ENCODE measurements around the gene PDX1.
"Not testable (repeated sequence)": the region's sequence is repeated elsewhere in the genome, so short reads cannot be mapped to it uniquely, and the experiment has no call there.

PDX1 gene

DNA sequence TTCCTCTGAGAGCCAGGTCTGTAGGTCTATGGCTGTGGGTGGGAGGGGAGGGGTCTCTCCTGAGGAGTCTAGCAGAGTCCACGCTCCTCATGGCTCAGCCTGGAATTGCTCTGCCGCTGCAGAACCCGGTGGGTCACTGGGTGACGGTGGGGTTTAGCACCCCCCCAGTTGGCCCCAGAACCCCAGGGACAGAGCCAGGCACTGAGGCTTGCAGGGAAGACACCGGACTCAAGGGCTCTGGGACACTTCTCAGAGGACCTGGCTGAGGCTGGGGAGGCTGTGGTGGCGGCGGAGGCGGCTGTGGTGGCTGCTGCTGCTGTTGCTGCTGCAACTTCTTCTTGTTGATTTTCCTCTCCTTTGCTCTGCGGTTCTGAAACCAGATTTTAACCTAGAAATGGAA, 43.2 kb downstream of the PDX1 start:
- H3K9me3 ChIP-seq (ENCODE audit: low read length): no peaks in the 10 kb centered on the region
- H3K36me3 ChIP-seq (ENCODE audit: insufficient read depth, low read length): no peaks in the 10 kb centered on the region
- no peaks in the 10 kb centered on the region for H4K20me1 ChIP-seq (ENCODE audit: insufficient read depth, low read length)
- H3K9ac ChIP-seq (ENCODE audit: low read length): no peak overlapping the region
- H3F3A ChIP-seq (ENCODE audit: insufficient read depth, low read length): no peaks in the 10 kb centered on the region
- H3K27ac ChIP-seq (ENCODE audit: low read depth, low read length, poor library complexity, severe bottlenecking): no peak overlapping the region
- H3K27me3 ChIP-seq (ENCODE audit: insufficient read depth, low read length): no peaks in the 10 kb centered on the region
- H3K9me2 ChIP-seq (ENCODE audit: low read depth, low read length): no peaks in the 10 kb centered on the region
- no peak overlapping the region for H3K4me2 ChIP-seq (ENCODE audit: low read length)
- H3K4me3 ChIP-seq (ENCODE audit: low read depth, low read length, poor library complexity, severe bottlenecking): no peak overlapping the region
- no peak for TF ChIP-seq EZH2 (IDR thresholded peaks at IDR 0.05; ENCODE audit: borderline replicate concordance, low read length)
- H3K4me1 ChIP-seq (ENCODE audit: insufficient read depth, low read length, severe bottlenecking): no peaks in the 10 kb centered on the region
- no peaks in the 10 kb centered on the region for H3K79me2 ChIP-seq (ENCODE audit: insufficient read depth, low read length)
- no peak overlapping the region for H2AFZ ChIP-seq (ENCODE audit: low read length)

DNA sequence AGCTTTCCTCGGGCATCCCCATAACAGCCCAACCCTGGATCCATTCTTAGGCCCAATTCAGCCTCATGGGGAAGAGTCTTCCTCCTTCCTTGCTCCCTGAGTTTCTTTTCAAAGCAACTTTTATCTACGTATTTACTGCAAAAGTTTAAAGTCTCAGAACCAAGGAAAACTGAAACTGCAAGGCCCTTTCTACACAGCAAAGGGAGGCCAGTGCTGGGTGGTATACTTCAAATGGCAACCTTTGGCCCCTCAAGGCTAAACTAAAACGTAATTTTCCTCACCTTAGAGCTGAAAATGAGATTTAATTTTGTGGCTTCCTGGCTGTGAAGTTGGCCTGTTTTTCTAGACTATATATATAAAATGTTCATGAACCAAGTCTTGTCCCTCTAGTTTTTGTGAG, 43.7 kb downstream of the PDX1 start:
- no peaks in the 10 kb centered on the region for H4K20me1 ChIP-seq (ENCODE audit: insufficient read depth, low read length)
- H3K4me1 ChIP-seq (ENCODE audit: insufficient read depth, low read length, severe bottlenecking): no peaks in the 10 kb centered on the region
- no peaks in the 10 kb centered on the region for H3F3A ChIP-seq (ENCODE audit: insufficient read depth, low read length)
- TF ChIP-seq, protein P1, sequence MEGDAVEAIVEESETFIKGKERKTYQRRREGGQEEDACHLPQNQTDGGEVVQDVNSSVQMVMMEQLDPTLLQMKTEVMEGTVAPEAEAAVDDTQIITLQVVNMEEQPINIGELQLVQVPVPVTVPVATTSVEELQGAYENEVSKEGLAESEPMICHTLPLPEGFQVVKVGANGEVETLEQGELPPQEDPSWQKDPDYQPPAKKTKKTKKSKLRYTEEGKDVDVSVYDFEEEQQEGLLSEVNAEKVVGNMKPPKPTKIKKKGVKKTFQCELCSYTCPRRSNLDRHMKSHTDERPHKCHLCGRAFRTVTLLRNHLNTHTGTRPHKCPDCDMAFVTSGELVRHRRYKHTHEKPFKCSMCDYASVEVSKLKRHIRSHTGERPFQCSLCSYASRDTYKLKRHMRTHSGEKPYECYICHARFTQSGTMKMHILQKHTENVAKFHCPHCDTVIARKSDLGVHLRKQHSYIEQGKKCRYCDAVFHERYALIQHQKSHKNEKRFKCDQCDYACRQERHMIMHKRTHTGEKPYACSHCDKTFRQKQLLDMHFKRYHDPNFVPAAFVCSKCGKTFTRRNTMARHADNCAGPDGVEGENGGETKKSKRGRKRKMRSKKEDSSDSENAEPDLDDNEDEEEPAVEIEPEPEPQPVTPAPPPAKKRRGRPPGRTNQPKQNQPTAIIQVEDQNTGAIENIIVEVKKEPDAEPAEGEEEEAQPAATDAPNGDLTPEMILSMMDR (IDR thresholded peaks at IDR 0.05; ENCODE audit: low read length): no peak
- TF ChIP-seq EZH2 (IDR thresholded peaks at IDR 0.05; ENCODE audit: borderline replicate concordance, low read length): no peak
- no peaks in the 10 kb centered on the region for H3K27me3 ChIP-seq (ENCODE audit: insufficient read depth, low read length)
- no peaks in the 10 kb centered on the region for H3K36me3 ChIP-seq (ENCODE audit: insufficient read depth, low read length)
- H3K27ac ChIP-seq (ENCODE audit: low read depth, low read length, poor library complexity, severe bottlenecking): no peak overlapping the region
- no peak overlapping the region for H3K4me3 ChIP-seq (ENCODE audit: low read depth, low read length, poor library complexity, severe bottlenecking)
- no peak overlapping the region for H3K9ac ChIP-seq (ENCODE audit: low read length)
- no peaks in the 10 kb centered on the region for H3K79me2 ChIP-seq (ENCODE audit: insufficient read depth, low read length)
- H3K9me2 ChIP-seq (ENCODE audit: low read depth, low read length): no peaks in the 10 kb centered on the region
- H3K4me2 ChIP-seq (ENCODE audit: low read length): no peak overlapping the region
- no peaks in the 10 kb centered on the region for H3K9me3 ChIP-seq (ENCODE audit: low read length)
- H2AFZ ChIP-seq (ENCODE audit: low read length): no peak overlapping the region

- H3K4me1 ChIP-seq (ENCODE audit: insufficient read depth, low read length, severe bottlenecking); H3K79me2 ChIP-seq (ENCODE audit: insufficient read depth, low read length); H3K4me2 ChIP-seq (ENCODE audit: low read length); H3K36me3 ChIP-seq (ENCODE audit: insufficient read depth, low read length); H3K27ac ChIP-seq (ENCODE audit: low read depth, low read length, poor library complexity, severe bottlenecking); H3K9me2 ChIP-seq (ENCODE audit: low read depth, low read length); H3K9me3 ChIP-seq (ENCODE audit: low read length); H3K4me3 ChIP-seq (ENCODE audit: low read depth, low read length, poor library complexity, severe bottlenecking); H3K9ac ChIP-seq (ENCODE audit: low read length); H2AFZ ChIP-seq (ENCODE audit: low read length); H4K20me1 ChIP-seq (ENCODE audit: insufficient read depth, low read length); H3F3A ChIP-seq (ENCODE audit: insufficient read depth, low read length); H3K27me3 ChIP-seq (ENCODE audit: insufficient read depth, low read length): not testable (repeated sequence)
Measured at GRCh38 chr13:27964206-27964605, 44.4 kb downstream of the PDX1 start.

DNA sequence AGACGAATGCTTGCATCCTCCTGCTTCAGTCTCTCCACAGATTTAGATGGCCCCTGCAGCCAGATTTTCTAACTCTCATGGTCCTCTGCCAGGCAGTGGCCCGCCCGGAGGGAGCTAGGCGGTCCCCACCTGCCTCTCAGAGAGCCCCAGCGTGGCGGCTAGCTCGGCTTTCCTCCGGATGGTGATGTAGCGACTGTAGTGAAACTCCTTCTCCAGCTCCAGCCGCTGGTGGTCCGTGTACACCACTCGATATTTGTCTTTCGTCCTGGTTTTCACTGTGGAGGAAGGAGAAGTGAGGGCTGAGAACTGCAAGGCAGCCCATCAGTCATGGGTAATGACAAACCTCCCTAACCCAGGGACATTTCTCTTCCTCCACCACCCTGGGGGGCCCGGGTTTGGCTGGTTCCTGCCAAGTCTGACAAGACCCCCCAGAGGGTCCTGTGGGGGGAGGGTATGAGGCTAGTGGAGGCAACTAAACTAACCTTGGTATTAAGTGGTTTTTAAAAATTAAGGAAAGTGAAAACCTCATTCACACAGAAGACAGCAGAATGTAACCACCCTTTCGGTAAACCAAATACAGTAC, 45.0 kb downstream of the PDX1 start:
- Histone ChIP-seq H3K4me3 (ENCODE audit: low read depth, low read length, poor library complexity, severe bottlenecking) (no peak overlapping the region), H3K9me3 (ENCODE audit: low read length) (no peaks in the 10 kb centered on the region), H3K27ac (ENCODE audit: low read depth, low read length, poor library complexity, severe bottlenecking) (no peak overlapping the region), H3K9ac (ENCODE audit: low read length) (no peak overlapping the region), H3F3A (ENCODE audit: insufficient read depth, low read length) (no peaks in the 10 kb centered on the region), H3K4me1 (ENCODE audit: insufficient read depth, low read length, severe bottlenecking) (no peaks in the 10 kb centered on the region), H2AFZ (ENCODE audit: low read length) (no peak overlapping the region), H3K36me3 (ENCODE audit: insufficient read depth, low read length) (no peaks in the 10 kb centered on the region), H3K9me2 (ENCODE audit: low read depth, low read length) (no peaks in the 10 kb centered on the region), H3K27me3 (ENCODE audit: insufficient read depth, low read length) (no peaks in the 10 kb centered on the region), H3K79me2 (ENCODE audit: insufficient read depth, low read length) (no peaks in the 10 kb centered on the region), H3K4me2 (ENCODE audit: low read length) (no peak overlapping the region), H4K20me1 (ENCODE audit: insufficient read depth, low read length) (no peaks in the 10 kb centered on the region)
- TF ChIP-seq EZH2 (IDR thresholded peaks at IDR 0.05; ENCODE audit: borderline replicate concordance, low read length): no peak
- TF ChIP-seq, protein P1 (IDR thresholded peaks at IDR 0.05; ENCODE audit: low read length): no peak
